Measurements from ENCODE around the gene NSD2.

DNA sequence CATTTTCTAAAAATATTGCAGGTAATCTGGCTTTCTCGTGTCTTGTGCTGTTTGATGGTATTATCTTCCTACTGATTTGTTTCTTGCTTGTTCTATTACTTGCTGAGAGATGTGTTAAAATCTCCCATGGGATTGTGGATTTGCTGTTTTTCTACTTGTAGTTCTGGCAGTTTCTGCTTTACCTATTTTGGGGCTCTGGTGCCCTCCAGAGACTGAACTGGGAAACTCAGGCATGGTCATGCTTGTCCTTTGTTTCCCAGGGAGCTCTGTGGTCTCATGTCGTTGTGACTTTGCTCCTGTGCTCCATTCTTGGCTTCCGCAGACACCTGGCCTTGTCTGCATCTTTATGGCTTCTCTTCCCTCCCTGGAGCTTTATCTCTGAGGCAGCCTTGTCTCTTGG lies 39.5 kb downstream of the NSD2 start:
- TF ChIP-seq, protein P1, sequence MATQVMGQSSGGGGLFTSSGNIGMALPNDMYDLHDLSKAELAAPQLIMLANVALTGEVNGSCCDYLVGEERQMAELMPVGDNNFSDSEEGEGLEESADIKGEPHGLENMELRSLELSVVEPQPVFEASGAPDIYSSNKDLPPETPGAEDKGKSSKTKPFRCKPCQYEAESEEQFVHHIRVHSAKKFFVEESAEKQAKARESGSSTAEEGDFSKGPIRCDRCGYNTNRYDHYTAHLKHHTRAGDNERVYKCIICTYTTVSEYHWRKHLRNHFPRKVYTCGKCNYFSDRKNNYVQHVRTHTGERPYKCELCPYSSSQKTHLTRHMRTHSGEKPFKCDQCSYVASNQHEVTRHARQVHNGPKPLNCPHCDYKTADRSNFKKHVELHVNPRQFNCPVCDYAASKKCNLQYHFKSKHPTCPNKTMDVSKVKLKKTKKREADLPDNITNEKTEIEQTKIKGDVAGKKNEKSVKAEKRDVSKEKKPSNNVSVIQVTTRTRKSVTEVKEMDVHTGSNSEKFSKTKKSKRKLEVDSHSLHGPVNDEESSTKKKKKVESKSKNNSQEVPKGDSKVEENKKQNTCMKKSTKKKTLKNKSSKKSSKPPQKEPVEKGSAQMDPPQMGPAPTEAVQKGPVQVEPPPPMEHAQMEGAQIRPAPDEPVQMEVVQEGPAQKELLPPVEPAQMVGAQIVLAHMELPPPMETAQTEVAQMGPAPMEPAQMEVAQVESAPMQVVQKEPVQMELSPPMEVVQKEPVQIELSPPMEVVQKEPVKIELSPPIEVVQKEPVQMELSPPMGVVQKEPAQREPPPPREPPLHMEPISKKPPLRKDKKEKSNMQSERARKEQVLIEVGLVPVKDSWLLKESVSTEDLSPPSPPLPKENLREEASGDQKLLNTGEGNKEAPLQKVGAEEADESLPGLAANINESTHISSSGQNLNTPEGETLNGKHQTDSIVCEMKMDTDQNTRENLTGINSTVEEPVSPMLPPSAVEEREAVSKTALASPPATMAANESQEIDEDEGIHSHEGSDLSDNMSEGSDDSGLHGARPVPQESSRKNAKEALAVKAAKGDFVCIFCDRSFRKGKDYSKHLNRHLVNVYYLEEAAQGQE (IDR thresholded peaks at IDR 0.05; ENCODE audit: borderline replicate concordance) = peak; percentile 40; the same call in 1 of the 2 replicates
- TF ChIP-seq, protein P1 (CRISPR knock-in tag; IDR thresholded peaks at IDR 0.05; ENCODE audit: low read depth) = no peak
- no peak for TF ChIP-seq ETV6 (IDR thresholded peaks at IDR 0.05; ENCODE audit: borderline replicate concordance in 1 of 2, low read depth in 2 of 2, low read length in 1 of 2)
- no peak for TF ChIP-seq ETV6 (CRISPR knock-in tag; IDR thresholded peaks at IDR 0.05; ENCODE audit: borderline replicate concordance)
- TF ChIP-seq, protein P2, sequence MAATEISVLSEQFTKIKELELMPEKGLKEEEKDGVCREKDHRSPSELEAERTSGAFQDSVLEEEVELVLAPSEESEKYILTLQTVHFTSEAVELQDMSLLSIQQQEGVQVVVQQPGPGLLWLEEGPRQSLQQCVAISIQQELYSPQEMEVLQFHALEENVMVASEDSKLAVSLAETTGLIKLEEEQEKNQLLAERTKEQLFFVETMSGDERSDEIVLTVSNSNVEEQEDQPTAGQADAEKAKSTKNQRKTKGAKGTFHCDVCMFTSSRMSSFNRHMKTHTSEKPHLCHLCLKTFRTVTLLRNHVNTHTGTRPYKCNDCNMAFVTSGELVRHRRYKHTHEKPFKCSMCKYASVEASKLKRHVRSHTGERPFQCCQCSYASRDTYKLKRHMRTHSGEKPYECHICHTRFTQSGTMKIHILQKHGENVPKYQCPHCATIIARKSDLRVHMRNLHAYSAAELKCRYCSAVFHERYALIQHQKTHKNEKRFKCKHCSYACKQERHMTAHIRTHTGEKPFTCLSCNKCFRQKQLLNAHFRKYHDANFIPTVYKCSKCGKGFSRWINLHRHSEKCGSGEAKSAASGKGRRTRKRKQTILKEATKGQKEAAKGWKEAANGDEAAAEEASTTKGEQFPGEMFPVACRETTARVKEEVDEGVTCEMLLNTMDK (IDR thresholded peaks at IDR 0.05; ENCODE audit: borderline replicate concordance, insufficient read depth, low read depth, low read length, poor library complexity, severe bottlenecking) = no peak
- no peak for TF ChIP-seq ZNF146 (CRISPR knock-in tag; IDR thresholded peaks at IDR 0.05; ENCODE audit: unreplicated experiment)
- TF ChIP-seq LARP7 (IDR thresholded peaks at IDR 0.05) = no peak
- no peak for TF ChIP-seq SP1 (CRISPR knock-in tag; IDR thresholded peaks at IDR 0.05)
- no peak for TF ChIP-seq NR3C1 (CRISPR knock-in tag; IDR thresholded peaks at IDR 0.05)
- TF ChIP-seq, protein P3, sequence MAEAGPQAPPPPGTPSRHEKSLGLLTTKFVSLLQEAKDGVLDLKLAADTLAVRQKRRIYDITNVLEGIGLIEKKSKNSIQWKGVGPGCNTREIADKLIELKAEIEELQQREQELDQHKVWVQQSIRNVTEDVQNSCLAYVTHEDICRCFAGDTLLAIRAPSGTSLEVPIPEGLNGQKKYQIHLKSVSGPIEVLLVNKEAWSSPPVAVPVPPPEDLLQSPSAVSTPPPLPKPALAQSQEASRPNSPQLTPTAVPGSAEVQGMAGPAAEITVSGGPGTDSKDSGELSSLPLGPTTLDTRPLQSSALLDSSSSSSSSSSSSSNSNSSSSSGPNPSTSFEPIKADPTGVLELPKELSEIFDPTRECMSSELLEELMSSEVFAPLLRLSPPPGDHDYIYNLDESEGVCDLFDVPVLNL (CRISPR knock-in tag; IDR thresholded peaks at IDR 0.05; ENCODE audit: low read depth) = no peak

Data from K562 (cell line).